IPS-20b (cell line): ENCODE results near the gene NBAS.
"Not testable (repeated sequence)": the region's sequence is repeated elsewhere in the genome, so short reads cannot be mapped to it uniquely, and the experiment has no call there.

ENCODE experiments used
- H3K27ac ChIP-seq: one replicate; pipeline ENCODE4 v1.5.1; 2013; ENCODE audit warnings: low read length
- H3K27me3 ChIP-seq: 2 replicates; pipeline ENCODE4 v1.6.1; 2013; ENCODE audit warnings: mild to moderate bottlenecking, low read length, inconsistent platforms; ENCODE audit not compliant: insufficient read depth
- H3K36me3 ChIP-seq: 2 replicates; pipeline ENCODE4 v1.6.1; 2013; ENCODE audit warnings: low read depth, mild to moderate bottlenecking, inconsistent platforms, low read length, moderate library complexity; ENCODE audit not compliant: insufficient read depth
- H3K4me1 ChIP-seq: 2 replicates; pipeline ENCODE4 v1.6.1; 2013; ENCODE audit warnings: mild to moderate bottlenecking, control low read depth, inconsistent platforms, low read length, moderate library complexity; ENCODE audit not compliant: insufficient read depth
- H3K4me3 ChIP-seq: 2 replicates; pipeline ENCODE4 v1.5.1; 2013; ENCODE audit warnings: mild to moderate bottlenecking, low read length, inconsistent platforms
- H3K9ac ChIP-seq: 2 replicates; pipeline ENCODE4 v1.6.1; 2013; ENCODE audit warnings: low read depth, mild to moderate bottlenecking, inconsistent platforms, low read length, moderate library complexity
- H3K9me3 ChIP-seq: 2 replicates; pipeline ENCODE4 v1.6.1; 2013; ENCODE audit warnings: mild to moderate bottlenecking, low read depth, low read length, inconsistent platforms; ENCODE audit not compliant: insufficient read depth

NBAS gene

DNA sequence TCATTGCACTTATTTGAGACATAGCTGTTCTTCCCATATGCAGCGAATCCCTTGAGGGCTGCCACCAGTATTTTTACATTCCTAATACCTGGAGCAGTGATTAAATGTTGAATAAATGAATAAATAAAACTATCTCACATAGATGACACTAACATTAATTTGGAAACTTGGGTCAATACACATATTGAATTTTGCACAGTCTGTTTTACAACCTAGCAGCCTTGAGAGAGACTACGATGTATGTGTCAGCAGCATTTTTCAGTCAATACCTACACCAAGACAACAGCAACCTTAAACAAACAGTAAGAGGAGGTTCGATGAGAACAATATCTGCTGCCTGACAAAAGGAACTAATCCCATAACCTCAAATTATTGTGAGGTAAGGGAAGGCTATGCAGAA, 53.4 kb downstream of the NBAS start:
- Histone ChIP-seq H3K27me3 (no peaks in the 10 kb centered on the region), H3K36me3 (peaks cover 12% of the 10 kb centered on the region), H3K9me3 (no peaks in the 10 kb centered on the region), H3K27ac (no peak overlapping the region), H3K4me3 (no peak overlapping the region), H3K9ac (no peak overlapping the region), H3K4me1 (no peaks in the 10 kb centered on the region; the same call in 1 of the 2 replicates)

- Histone ChIP-seq H3K9me3 (no peaks in the 10 kb centered on the region), H3K9ac (no peak overlapping the region), H3K27me3 (no peaks in the 10 kb centered on the region), H3K4me3 (no peak overlapping the region), H3K4me1 (no peaks in the 10 kb centered on the region; the same call in 1 of the 2 replicates), H3K36me3 (peaks cover 7% of the 10 kb centered on the region; the same call in 1 of the 2 replicates), H3K27ac (no peak overlapping the region)
Measured at GRCh38 chr2:15507061-15507460, 54.1 kb downstream of the NBAS start.

- Histone ChIP-seq H3K9me3 (no peaks in the 10 kb centered on the region), H3K9ac (no peak overlapping the region), H3K4me3 (no peak overlapping the region), H3K27ac (no peak overlapping the region), H3K4me1 (no peaks in the 10 kb centered on the region; the same call in 1 of the 2 replicates), H3K36me3 (peaks cover 7% of the 10 kb centered on the region; the same call in 1 of the 2 replicates), H3K27me3 (no peaks in the 10 kb centered on the region)
Measured at GRCh38 chr2:15506229-15506819, 54.8 kb downstream of the NBAS start.

DNA sequence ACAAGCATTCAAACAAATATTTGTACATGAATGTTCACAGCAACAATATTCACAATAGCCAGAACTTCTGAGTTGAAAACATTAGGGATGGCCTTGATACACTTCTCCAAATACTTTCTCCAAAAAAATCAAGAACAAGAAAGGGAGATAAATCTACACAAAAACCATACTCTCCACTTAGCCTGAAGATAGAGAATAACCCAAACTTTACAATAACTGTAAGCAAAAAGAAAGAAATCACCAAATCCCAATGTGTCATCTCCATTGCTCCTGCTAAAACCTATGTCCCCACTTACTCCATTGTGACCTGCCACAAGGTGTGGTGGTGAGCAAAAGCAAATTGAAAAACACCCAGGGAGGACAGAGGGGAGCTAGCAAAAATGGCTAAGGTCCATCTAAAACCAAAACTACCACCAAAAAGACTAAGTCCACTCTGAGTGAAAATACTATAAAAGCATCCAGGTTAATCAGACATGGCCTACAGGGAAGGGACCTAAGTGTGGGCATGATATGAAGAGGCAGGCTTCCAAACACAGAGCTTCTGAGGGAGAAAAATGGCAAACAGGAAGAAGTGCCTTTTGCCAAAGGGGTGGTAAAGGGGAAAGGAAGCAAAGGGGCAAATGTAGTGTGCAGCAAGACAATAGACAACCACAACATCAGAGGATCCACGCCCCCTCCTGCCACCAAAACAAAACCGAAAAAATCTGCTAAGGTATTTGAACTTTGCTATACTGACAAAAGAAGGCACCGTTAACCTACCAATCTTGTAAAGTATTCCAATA, 56.1 kb downstream of the NBAS start:
- Histone ChIP-seq H3K27ac (no peak overlapping the region), H3K4me3 (no peak overlapping the region), H3K4me1 (no peaks in the 10 kb centered on the region; the same call in 1 of the 2 replicates), H3K9me3 (no peaks in the 10 kb centered on the region), H3K36me3 (peaks cover 4% of the 10 kb centered on the region; the same call in 1 of the 2 replicates), H3K27me3 (no peaks in the 10 kb centered on the region), H3K9ac (no peak overlapping the region)

DNA sequence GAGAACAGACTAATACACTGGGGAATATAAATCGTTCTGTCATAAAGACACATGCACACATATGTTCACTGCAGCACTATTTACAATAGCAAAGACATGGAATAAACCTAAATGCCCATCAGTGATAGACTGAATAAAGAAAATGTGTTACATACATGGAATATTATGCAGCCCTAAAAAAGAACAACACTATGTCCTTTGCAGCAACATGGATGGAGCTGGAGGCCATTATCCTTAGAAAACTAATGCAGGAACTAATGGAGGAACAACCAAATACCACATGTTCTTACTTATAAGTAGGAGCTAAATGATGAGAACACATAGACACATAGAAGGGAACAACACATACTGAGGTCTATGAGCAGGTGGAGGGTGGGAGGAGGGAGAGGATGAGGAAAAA, 61.9 kb downstream of the NBAS start:
- not testable (repeated sequence) for H3K9ac ChIP-seq, H3K9me3 ChIP-seq, H3K4me1 ChIP-seq, H3K27me3 ChIP-seq, H3K4me3 ChIP-seq, H3K27ac ChIP-seq, H3K36me3 ChIP-seq

GRCh38 chr2:15498554-15498953, 62.6 kb downstream of the NBAS start:
- Histone ChIP-seq H3K4me1 (no peaks in the 10 kb centered on the region), H3K27ac (no peak overlapping the region)

DNA sequence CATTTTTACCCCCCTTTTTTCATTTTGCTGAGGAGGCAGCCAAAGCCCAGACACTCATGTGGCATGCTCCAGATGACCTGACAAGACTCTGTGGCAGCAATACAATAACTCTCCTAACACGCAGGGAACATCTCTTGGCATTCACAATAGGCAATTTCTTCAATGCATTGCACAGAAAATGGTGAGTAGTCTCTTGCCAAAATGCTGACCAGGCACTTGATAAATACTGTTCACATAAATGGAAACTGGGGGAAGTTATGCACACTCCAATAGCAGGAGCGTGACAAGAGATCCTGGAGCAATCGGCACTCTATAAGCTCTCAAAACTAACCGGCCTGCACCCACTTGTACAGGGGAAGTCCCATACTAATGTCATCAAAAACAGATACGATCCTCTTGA, 66.3 kb downstream of the NBAS start:
- Histone ChIP-seq H3K27me3 (no peaks in the 10 kb centered on the region), H3K4me1 (no peaks in the 10 kb centered on the region), H3K9ac (no peak overlapping the region), H3K4me3 (no peak overlapping the region), H3K27ac (no peak overlapping the region), H3K36me3 (no peaks in the 10 kb centered on the region), H3K9me3 (no peaks in the 10 kb centered on the region)

More at GRCh38 chr2:15498554-15498953, 62.6 kb downstream of the NBAS start:
- Histone ChIP-seq H3K9ac (no peak overlapping the region), H3K4me3 (no peak overlapping the region), H3K27me3 (no peaks in the 10 kb centered on the region), H3K9me3 (no peaks in the 10 kb centered on the region), H3K36me3 (no peaks in the 10 kb centered on the region; the same call in 1 of the 2 replicates)

GRCh38 chr2:15492773-15493325, 68.3 kb downstream of the NBAS start:
- H3K4me1 ChIP-seq = no peaks in the 10 kb centered on the region
- no peaks in the 10 kb centered on the region for H3K9me3 ChIP-seq
- H3K27me3 ChIP-seq = no peaks in the 10 kb centered on the region
- H3K9ac ChIP-seq = no peak overlapping the region
- no peak overlapping the region for H3K27ac ChIP-seq
- no peaks in the 10 kb centered on the region for H3K36me3 ChIP-seq
- H3K4me3 ChIP-seq = no peak overlapping the region

DNA sequence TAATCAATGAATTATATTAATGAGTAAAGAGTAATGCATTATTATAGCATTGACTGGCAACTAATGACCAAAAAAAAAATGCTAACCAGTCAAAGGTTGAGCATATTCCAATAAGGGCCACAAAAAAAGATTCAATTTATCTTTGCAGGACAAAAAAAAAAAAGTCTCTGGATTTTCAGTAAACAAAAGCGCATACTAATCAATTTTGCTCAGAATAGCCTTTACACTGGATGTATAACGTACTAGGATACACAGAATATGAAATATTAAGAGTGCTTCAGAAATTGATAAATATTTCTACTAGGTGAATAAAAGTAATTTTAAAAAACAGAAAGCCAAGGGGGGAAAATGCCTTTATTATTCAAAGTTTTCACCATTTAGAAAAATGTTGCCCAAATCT, 74.4 kb downstream of the NBAS start:
- H3K4me1 ChIP-seq = no peaks in the 10 kb centered on the region
- no peaks in the 10 kb centered on the region for H3K27me3 ChIP-seq
- no peak overlapping the region for H3K4me3 ChIP-seq
- H3K36me3 ChIP-seq = peaks cover 5% of the 10 kb centered on the region
- H3K27ac ChIP-seq = no peak overlapping the region
- no peak overlapping the region for H3K9ac ChIP-seq
- H3K9me3 ChIP-seq = no peaks in the 10 kb centered on the region

DNA sequence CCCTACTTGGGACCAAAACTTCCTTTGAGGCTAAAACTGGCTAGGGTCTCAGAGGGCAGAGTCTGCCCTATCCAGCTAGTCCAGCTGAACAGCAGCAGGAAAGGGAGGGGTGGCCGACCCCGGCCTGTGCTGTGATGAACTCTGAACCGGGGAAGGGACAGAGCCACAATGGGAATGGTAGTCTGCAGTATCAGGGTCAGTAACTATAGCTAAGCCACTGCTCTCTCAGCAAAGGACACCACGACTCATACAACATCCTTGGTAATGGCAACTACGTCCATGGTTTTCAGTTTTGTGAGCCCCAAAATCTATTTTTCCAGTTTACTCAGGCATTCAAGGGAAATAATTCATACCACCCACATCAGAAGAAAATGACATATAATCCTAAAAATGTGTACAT, 75.2 kb downstream of the NBAS start:
- no peak overlapping the region for H3K4me3 ChIP-seq
- H3K9ac ChIP-seq = no peak overlapping the region
- no peaks in the 10 kb centered on the region for H3K27me3 ChIP-seq
- H3K4me1 ChIP-seq = no peaks in the 10 kb centered on the region
- no peaks in the 10 kb centered on the region for H3K9me3 ChIP-seq
- H3K36me3 ChIP-seq = peaks cover 11% of the 10 kb centered on the region
- H3K27ac ChIP-seq = no peak overlapping the region

DNA sequence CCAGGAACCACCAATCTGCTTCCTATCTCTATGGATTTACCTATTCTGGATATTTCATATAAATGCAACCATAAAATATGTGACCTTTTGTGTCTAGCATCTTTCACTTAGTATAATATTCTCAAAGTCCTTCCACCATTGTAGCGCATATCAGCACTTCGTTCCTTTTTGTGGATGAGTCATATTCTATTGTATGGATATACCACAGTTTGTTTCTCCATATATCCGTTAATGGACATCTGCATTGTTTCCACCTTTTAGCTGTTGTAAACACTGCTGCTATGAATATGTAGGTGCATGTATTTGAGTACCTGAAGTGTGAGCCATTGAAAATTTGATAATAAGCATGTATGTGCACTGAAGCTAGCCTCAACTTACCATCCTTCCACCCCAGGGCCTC, 80.1 kb downstream of the NBAS start:
- H3K27me3 ChIP-seq = no peaks in the 10 kb centered on the region
- H3K4me3 ChIP-seq = no peak overlapping the region
- H3K4me1 ChIP-seq = no peaks in the 10 kb centered on the region
- H3K9me3 ChIP-seq = no peaks in the 10 kb centered on the region
- no peak overlapping the region for H3K9ac ChIP-seq
- no peak overlapping the region for H3K27ac ChIP-seq
- H3K36me3 ChIP-seq = peaks cover 13% of the 10 kb centered on the region

DNA sequence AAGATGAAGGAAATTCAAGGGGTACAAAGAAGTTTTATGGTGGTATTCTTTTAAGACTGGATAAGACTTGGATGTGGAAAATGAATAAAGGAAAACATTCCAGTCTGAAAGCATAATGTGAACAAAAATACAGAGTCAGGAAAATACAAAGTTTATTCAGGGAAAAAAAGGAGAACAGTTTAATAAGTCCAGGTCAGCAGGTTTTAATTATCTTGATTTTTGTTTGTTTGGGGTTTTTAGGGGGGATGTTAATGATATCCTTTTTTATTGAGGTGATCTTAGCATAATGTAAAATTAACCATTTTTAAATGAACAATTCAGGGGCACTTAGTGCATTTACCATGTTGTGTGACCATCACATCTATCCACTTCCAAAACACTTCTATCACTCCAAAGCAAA, 80.6 kb downstream of the NBAS start:
- Histone ChIP-seq H3K36me3 (peaks cover 13% of the 10 kb centered on the region), H3K27me3 (no peaks in the 10 kb centered on the region), H3K4me3 (no peak overlapping the region)

More for the DNA sequence above, 80.6 kb downstream of the NBAS start:
- Histone ChIP-seq H3K9ac (no peak overlapping the region), H3K4me1 (no peaks in the 10 kb centered on the region), H3K27ac (no peak overlapping the region), H3K9me3 (no peaks in the 10 kb centered on the region)
